ENCODE results near the gene CCL5. TPM values are rescaled to one million over a fixed set of nuclear protein-coding genes. Genes with fewer than 3 reads are reported as not detected.

Gene CCL5
- total RNA-seq, 1 experiment from 2014 or later = not detected

DNA sequence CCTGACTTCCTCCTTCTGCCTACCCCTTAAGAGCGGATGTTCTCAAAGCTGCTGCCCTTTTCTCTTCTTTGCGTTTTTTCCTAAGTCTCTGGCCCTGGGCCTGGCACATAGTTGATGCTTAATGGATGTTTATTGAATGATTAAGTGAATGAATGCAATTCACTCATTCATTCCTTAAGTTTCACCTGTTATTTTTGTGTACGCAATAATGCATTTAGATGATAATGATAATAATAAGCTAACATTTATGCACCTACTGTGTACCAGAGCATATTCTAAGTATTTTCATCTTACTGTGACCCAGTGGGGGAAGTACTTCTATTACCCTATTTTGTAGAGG lies 4.4 kb downstream of the CCL5 start:
- H2BK5ac ChIP-seq (ENCODE audit: insufficient read length, low read length) = no peak overlapping the region
- H3K79me2 ChIP-seq (ENCODE audit: insufficient read depth, low read length) = no peaks in the 10 kb centered on the region
- H3K79me1 ChIP-seq (ENCODE audit: insufficient read depth, low read depth, low read length, poor library complexity, severe bottlenecking) = no peaks in the 10 kb centered on the region
- no peak overlapping the region for H3K27ac ChIP-seq (ENCODE audit: insufficient read length, low read depth, low read length)
- H2BK20ac ChIP-seq (ENCODE audit: low read depth, low read length, poor library complexity, severe bottlenecking) = no peak overlapping the region
- H3K4me1 ChIP-seq (ENCODE audit: insufficient read depth, low read length) = peaks cover 3% of the 10 kb centered on the region; the same call in 1 of the 2 replicates
- Mint-ChIP-seq H3K27ac (no peak overlapping the region), H3K27me3 (ENCODE audit: low read depth) (peaks cover 1% of the 10 kb centered on the region; the same call in 1 of the 2 replicates), H3K36me3 (ENCODE audit: insufficient read depth in 1 of 3, low read depth in 3 of 3) (no peaks in the 10 kb centered on the region), H3K4me3 (no peak overlapping the region), H3K4me1 (peaks cover 6 to 10% of the 10 kb centered on the region in 2 experiments), H3K9me3 (no peaks in the 10 kb centered on the region)
- DNase-seq = no peak
- H2BK15ac ChIP-seq (ENCODE audit: low read depth, low read length) = no peak overlapping the region
- H4K20me1 ChIP-seq (ENCODE audit: control insufficient read depth, insufficient read depth, insufficient read length) = no peaks in the 10 kb centered on the region
- no peak overlapping the region for H3T11ph ChIP-seq (ENCODE audit: low read length)
- H3K9me3 ChIP-seq (ENCODE audit: control insufficient read depth, low read depth, low read length) = no peaks in the 10 kb centered on the region
- no peak overlapping the region for H4K5ac ChIP-seq (ENCODE audit: insufficient read length, low read depth, low read length)
- no peak overlapping the region for H3K4ac ChIP-seq (ENCODE audit: low read depth, low read length)
- H2AK5ac ChIP-seq (ENCODE audit: insufficient read length, low read length) = no peak overlapping the region
- H3K4me2 ChIP-seq (ENCODE audit: insufficient read depth, insufficient read length, low read length) = no peak overlapping the region
- H3K9ac ChIP-seq (ENCODE audit: extremely low read depth, insufficient read length, low read length) = no peak overlapping the region
- no peaks in the 10 kb centered on the region for H3K27me3 ChIP-seq (ENCODE audit: insufficient read depth, low read length)
- no peak overlapping the region for H3K18ac ChIP-seq (ENCODE audit: insufficient read length, low read depth, low read length)
- no peak overlapping the region for H2BK120ac ChIP-seq (ENCODE audit: low read depth, low read length, poor library complexity, severe bottlenecking)
- no peak overlapping the region for H4K8ac ChIP-seq (replicated peaks; ENCODE audit: insufficient read length, low read depth, low read length)
- H3K23me2 ChIP-seq (ENCODE audit: insufficient read length, low read depth, low read length, poor library complexity, severe bottlenecking) = no peaks in the 10 kb centered on the region
- no peak overlapping the region for H3K23ac ChIP-seq (ENCODE audit: insufficient read length, low read depth, low read length)
- WGBS (ENCODE audit: extremely low coverage, insufficient read length, low lambda C conversion rate) = no CpG with 5 or more reads among the region's 3 CpGs
- H3K56ac ChIP-seq (ENCODE audit: insufficient read length, low read depth, low read length) = no peak overlapping the region
- no peak overlapping the region for H3K14ac ChIP-seq (ENCODE audit: insufficient read depth, low read length)
- TF ChIP-seq, protein P1, sequence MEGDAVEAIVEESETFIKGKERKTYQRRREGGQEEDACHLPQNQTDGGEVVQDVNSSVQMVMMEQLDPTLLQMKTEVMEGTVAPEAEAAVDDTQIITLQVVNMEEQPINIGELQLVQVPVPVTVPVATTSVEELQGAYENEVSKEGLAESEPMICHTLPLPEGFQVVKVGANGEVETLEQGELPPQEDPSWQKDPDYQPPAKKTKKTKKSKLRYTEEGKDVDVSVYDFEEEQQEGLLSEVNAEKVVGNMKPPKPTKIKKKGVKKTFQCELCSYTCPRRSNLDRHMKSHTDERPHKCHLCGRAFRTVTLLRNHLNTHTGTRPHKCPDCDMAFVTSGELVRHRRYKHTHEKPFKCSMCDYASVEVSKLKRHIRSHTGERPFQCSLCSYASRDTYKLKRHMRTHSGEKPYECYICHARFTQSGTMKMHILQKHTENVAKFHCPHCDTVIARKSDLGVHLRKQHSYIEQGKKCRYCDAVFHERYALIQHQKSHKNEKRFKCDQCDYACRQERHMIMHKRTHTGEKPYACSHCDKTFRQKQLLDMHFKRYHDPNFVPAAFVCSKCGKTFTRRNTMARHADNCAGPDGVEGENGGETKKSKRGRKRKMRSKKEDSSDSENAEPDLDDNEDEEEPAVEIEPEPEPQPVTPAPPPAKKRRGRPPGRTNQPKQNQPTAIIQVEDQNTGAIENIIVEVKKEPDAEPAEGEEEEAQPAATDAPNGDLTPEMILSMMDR (conservative IDR thresholded peaks at IDR 0.05) = no peak
- H2BK12ac ChIP-seq (ENCODE audit: insufficient read length, low read depth, low read length) = no peak overlapping the region
- H2AFZ ChIP-seq (ENCODE audit: low read length) = no peak overlapping the region
- no peak overlapping the region for H4K91ac ChIP-seq (ENCODE audit: insufficient read length, low read depth, low read length)

All from H9 (cell line).